ENCODE measurements around the gene ACSS2. TPM values are rescaled to one million over a fixed set of nuclear protein-coding genes. Genes with fewer than 3 reads are reported as not detected.
A peak's percentile ranks its signal among the peaks of the same experiment; 100 is the strongest.

Gene ACSS2
- total RNA-seq, 2 donors from 2014 or later, result 31.7 to 42.0 TPM

DNA sequence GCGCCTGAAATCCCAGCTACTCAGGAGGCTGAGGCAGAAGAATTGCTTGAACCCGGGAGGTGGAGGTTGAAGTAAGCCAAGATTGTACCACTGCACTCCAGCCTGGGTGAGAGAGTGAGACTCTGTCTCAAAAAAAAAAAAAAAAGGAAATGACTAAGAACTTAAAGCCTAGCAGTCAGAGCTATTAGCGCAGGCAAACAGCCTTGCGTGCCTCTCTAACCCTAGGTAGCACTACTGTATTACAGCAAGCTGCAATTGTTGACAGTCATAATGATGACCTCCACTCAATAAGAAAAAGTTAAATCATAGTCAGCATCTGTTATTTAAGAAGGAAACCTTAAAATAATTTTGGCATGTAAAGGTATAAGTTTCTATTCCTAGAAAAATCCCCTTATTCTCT is 64.8 kb downstream of the ACSS2 start:
- Mint-ChIP-seq H3K9me3 (no peaks in the 10 kb centered on the region), H3K27me3 (no peaks in the 10 kb centered on the region), H3K4me3 (no peak overlapping the region), H3K36me3 (ENCODE audit: low read depth) (peaks cover 87% of the 10 kb centered on the region), H3K27ac (no peak overlapping the region), H3K4me1 (no peaks in the 10 kb centered on the region)
- no peak for ATAC-seq (replicated peaks)

DNA sequence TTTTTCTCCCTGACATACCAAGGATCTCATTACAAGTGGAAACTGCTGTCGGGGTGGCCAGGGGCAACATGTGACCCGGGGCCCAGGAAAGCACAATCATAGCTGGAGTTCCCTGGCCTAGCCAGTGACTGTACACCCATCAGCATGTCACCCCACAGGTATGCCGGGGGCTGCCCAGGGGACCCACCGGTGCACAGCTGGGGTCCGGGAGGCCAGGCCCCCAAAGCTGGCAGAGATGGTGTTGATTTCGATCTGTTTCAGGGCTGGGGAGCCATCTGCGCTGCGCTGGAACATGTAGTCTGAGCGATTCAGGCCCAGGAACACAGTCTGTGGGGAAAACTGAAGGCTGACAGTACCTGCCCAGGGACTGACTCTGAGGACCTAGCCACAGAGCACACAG is 65.9 kb downstream of the ACSS2 start:
- H3K4me1 Mint-ChIP-seq, result no peaks in the 10 kb centered on the region
- ATAC-seq (replicated peaks), result no peak
- peaks cover 82% of the 10 kb centered on the region for H3K36me3 Mint-ChIP-seq (ENCODE audit: low read depth)
- no peaks in the 10 kb centered on the region for H3K9me3 Mint-ChIP-seq
- no peaks in the 10 kb centered on the region for H3K27me3 Mint-ChIP-seq
- H3K4me3 Mint-ChIP-seq, result no peak overlapping the region
- H3K27ac Mint-ChIP-seq, result no peak overlapping the region

DNA sequence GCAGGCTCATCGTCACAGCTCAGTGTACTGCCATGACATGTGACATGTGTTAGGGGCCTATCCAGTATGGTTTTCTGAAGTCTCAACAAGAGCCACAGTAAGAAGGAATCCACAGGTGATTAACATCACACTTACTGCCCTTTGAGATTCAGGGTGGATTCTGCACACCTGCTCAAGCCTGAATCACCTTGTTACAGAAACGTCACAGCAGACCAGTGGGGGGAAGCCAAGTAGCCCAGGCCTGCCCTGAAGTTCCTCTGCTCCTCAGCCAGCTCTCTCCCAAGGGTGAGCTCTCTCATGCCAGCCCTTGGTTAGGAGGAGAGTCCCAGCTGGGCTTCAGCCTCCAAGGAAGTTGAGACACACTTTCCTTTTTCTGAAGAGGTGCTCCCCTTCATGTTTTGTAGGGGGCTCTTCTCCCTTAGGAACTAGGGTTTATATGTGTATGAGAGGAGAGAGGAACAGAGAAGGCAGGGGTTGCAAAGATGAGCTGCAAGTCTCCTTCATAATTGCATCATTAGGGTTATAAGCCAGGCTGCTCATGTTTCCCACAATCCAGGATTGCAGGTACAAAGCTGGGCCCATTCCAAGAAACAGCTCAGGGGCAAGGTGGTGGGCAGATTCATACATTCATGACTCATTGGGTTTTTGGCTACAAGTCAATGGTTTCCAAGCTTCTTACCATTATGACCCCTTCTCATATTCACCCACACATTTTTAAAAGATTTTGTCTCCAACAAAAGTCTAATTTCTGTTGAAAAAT is 67.6 kb downstream of the ACSS2 start:
- H3K27me3 Mint-ChIP-seq, result no peaks in the 10 kb centered on the region
- H3K27ac Mint-ChIP-seq, result no peak overlapping the region
- no peaks in the 10 kb centered on the region for H3K4me1 Mint-ChIP-seq
- peaks cover 80% of the 10 kb centered on the region for H3K36me3 Mint-ChIP-seq (ENCODE audit: low read depth)
- H3K9me3 Mint-ChIP-seq, result no peaks in the 10 kb centered on the region
- ATAC-seq (replicated peaks), result no peak
- H3K4me3 Mint-ChIP-seq, result no peak overlapping the region

DNA sequence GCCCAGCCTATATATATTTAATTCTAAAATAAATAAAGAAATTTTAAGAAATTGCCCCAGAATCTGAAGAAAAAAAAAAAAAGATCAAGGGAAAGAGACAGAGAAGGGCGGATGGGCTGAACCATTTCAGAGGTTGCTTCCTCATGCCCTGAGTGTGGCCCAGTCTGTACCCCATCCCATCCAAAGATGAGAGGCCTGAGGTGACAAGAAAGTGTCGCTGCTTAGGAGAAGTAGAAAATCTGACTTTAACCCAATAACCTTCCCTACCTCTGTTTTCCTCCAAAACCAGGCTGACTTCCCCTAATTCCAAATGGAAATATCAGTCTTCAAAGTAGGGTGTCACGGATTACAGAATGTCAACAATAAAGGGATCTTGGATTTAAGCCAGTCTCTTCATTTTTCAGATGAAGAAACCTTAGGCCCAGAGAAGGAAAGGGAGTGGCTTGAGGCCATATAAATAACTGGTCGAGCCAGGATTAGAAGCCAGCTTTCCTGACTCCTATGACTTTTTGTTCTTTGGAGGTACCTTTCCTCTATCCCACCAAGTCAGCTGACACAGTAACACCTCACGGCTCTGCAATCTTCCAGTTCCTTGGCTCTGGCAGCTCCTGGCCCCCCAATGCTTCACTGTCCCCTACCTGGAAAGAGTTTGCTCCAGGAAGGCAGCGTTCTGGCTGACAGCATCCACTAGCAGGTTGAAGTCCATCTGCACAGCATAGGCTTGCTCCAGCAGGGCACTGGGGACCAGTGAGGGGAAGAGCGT is 69.1 kb downstream of the ACSS2 start:
- Mint-ChIP-seq H3K4me1 (no peaks in the 10 kb centered on the region), H3K9me3 (no peaks in the 10 kb centered on the region), H3K27me3 (no peaks in the 10 kb centered on the region), H3K36me3 (ENCODE audit: low read depth) (peaks cover 80% of the 10 kb centered on the region), H3K4me3 (no peak overlapping the region), H3K27ac (peak overlapping the region; percentile 34)
- no peak for ATAC-seq (replicated peaks)

DNA sequence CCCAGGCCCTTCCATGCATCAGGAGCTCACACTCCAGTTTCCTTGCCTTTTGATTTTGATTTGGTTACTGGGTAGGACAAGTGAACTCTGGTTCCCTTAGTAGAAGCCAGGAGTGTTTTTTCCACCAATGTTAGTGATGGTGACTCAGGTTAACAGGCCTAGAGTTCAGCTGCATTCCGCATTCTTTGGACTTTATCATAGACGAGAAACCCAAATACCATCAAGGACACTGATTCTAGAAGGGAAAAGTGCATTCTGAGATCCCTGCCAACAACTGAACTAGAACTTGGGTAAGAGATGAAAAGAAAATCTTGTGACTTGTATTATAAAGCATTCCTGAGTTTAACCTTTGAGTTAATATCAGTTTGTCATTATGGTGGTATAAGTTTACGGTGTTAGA is 70.2 kb downstream of the ACSS2 start:
- Mint-ChIP-seq H3K9me3 (no peaks in the 10 kb centered on the region), H3K27me3 (no peaks in the 10 kb centered on the region), H3K36me3 (ENCODE audit: low read depth) (peaks cover 72% of the 10 kb centered on the region), H3K4me3 (no peak overlapping the region), H3K4me1 (no peaks in the 10 kb centered on the region), H3K27ac (no peak overlapping the region)
- ATAC-seq (replicated peaks), result no peak

DNA sequence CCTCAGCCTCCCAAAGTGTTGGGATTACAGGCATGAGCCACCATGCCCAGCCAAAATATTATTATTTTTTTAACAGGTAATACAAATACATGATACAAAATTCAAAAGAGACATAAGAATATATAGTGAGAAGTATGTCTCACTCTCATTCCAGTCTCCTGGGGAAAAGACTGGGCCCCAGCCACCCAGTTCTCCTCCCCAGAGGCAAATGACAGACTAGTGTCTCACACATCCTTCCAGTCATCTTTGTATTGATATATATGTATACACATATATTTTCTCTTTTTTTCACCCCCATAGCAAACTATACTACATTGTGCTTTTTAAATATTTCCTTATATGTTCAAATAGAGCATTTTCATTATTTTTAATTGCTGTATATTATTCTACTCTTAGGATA is 70.9 kb downstream of the ACSS2 start:
- H3K9me3 Mint-ChIP-seq, result no peaks in the 10 kb centered on the region
- H3K4me3 Mint-ChIP-seq, result no peak overlapping the region
- no peaks in the 10 kb centered on the region for H3K27me3 Mint-ChIP-seq
- no peaks in the 10 kb centered on the region for H3K4me1 Mint-ChIP-seq
- no peak overlapping the region for H3K27ac Mint-ChIP-seq
- peak; percentile 37 for ATAC-seq (replicated peaks)
- H3K36me3 Mint-ChIP-seq (ENCODE audit: low read depth), result peaks cover 65% of the 10 kb centered on the region

DNA sequence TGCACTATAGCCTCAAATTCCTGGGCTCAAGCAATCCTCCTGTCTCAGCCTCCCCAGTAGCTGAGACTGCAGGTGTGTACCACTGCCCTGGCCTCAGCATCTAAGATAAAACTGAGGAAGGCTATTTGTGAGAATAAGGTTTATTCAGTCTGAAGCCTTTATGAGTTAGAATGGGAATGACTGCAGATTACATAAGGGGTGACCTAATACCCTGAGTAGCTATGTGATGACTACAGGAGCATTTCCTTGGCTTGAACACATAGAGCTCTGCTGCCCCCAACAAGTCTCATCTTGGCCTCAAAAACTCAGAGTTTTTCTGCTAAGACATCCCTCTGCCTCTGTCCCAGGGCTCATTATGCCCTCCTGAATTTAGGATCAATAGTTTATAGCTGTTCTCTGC is 71.6 kb downstream of the ACSS2 start:
- peak; percentile 59 for ATAC-seq (replicated peaks)
- Mint-ChIP-seq H3K36me3 (ENCODE audit: low read depth) (peaks cover 58% of the 10 kb centered on the region), H3K4me1 (no peaks in the 10 kb centered on the region), H3K27me3 (no peaks in the 10 kb centered on the region), H3K27ac (no peak overlapping the region), H3K4me3 (no peak overlapping the region), H3K9me3 (no peaks in the 10 kb centered on the region)

DNA sequence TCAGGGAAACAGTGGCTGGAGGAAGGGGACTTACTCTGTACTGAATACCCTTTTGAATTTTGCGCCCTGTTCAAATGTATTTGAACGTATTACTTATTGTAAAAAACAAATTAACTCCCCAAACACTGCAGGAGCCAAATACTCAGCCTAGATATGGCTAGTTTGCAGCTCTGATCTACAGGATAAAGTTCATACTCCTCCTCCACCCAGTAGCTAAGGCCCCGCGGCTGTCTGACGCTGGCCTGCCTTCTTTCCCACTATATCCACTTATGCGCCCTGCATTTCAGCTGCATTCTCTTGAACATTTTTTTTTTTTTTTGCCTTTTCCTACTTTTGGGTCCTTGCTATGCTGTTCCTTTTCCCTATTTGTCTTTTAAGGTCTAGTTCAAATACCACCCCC is 72.7 kb downstream of the ACSS2 start:
- ATAC-seq (replicated peaks), result no peak
- Mint-ChIP-seq H3K4me3 (no peak overlapping the region), H3K9me3 (no peaks in the 10 kb centered on the region), H3K27me3 (no peaks in the 10 kb centered on the region), H3K4me1 (no peaks in the 10 kb centered on the region), H3K27ac (no peak overlapping the region), H3K36me3 (ENCODE audit: low read depth) (peaks cover 47% of the 10 kb centered on the region)

DNA sequence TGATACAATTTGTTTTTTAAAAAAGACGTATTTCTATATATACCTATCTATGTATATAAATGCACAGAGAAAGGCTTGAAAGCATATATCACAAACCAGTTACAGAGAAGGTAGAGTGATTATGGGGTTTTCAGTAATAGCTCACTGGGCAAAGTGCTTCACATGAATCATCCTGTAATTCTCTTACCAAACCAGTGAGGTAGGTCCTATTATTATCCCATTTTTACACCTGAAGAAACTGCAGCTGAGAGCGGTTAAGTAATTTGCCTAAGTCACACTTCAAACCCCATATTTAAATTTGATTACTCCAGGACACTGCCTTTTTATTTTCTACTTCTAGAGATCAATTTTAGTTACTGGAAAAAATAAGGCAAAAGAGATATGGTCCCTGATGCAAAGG is 74.8 kb downstream of the ACSS2 start:
- Mint-ChIP-seq H3K27me3 (no peaks in the 10 kb centered on the region), H3K27ac (no peak overlapping the region), H3K4me3 (no peak overlapping the region), H3K4me1 (peaks cover 9% of the 10 kb centered on the region), H3K36me3 (ENCODE audit: low read depth) (peaks cover 42% of the 10 kb centered on the region), H3K9me3 (no peaks in the 10 kb centered on the region)
- no peak for ATAC-seq (replicated peaks)

DNA sequence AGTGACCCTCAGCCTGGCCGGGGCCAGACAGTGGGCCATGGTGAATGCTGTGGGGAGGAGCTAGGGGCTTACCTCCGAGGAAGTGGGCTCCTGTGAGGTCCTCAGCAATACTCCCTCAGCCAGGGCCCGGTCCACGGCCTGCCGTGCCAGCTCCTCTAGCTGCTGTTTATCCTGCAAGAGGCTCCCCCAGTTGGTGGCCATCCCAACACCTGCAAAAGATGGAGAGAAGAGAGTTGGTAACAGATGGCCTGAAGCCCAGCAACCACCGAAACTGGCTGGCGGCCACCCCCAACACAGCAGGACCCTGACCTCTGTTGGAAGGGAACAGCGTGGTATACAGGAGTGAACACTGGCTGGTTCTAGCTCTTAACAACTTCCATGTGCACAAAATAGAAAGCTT is 75.2 kb downstream of the ACSS2 start:
- H3K4me3 Mint-ChIP-seq, result no peak overlapping the region
- ATAC-seq (replicated peaks), result no peak
- no peaks in the 10 kb centered on the region for H3K9me3 Mint-ChIP-seq
- H3K36me3 Mint-ChIP-seq (ENCODE audit: low read depth), result peaks cover 38% of the 10 kb centered on the region
- H3K4me1 Mint-ChIP-seq, result peaks cover 13% of the 10 kb centered on the region
- no peak overlapping the region for H3K27ac Mint-ChIP-seq
- H3K27me3 Mint-ChIP-seq, result no peaks in the 10 kb centered on the region

DNA sequence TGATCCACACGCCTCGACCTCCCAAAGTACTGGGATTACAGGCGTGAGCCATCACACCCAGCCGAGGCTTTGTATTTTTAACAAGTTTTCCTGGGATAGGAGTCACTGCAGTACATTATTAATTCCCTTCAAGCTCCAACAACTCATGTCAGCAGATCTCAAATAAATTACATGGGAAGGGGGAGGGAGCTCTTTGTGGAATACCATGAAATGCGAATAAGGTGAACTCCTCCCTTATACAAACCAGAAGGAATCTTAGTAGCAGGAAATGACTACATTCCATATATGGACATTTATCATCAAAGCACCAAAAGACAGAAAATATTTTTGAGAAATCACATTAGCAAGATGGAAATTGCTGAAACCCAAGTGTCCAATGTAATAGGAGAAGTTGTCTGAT is 76.3 kb downstream of the ACSS2 start:
- no peaks in the 10 kb centered on the region for H3K27me3 Mint-ChIP-seq
- peaks cover 36% of the 10 kb centered on the region for H3K36me3 Mint-ChIP-seq (ENCODE audit: low read depth)

DNA sequence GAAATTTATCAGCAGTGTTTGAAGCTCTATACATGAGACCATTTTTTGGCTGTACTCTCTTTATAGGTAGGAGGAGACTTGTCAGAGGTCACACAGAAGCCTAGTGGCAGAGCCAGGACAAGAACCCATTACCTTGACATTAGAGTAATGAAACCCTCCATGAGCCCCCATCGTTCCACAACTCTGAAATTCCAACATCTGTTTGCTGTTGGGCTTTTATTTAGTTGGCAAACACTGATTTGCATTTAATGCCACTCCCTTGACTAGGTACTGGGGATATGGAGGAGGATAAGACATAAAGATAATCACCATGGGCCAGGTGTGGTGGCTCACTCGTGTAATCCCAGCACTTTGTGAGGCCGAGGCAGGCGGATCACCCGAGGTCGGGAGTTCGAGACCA is 77.5 kb downstream of the ACSS2 start:
- Mint-ChIP-seq H3K27me3 (no peaks in the 10 kb centered on the region), H3K9me3 (no peaks in the 10 kb centered on the region), H3K4me3 (peak overlapping the region; percentile 99), H3K4me1 (peaks cover 13% of the 10 kb centered on the region), H3K27ac (no peak overlapping the region), H3K36me3 (ENCODE audit: low read depth) (peaks cover 27% of the 10 kb centered on the region)
- no peak for ATAC-seq (replicated peaks)

More for the DNA sequence above, 76.3 kb downstream of the ACSS2 start:
- peaks cover 13% of the 10 kb centered on the region for H3K4me1 Mint-ChIP-seq
- no peak overlapping the region for H3K27ac Mint-ChIP-seq
- ATAC-seq (replicated peaks), result no peak
- no peak overlapping the region for H3K4me3 Mint-ChIP-seq
- no peaks in the 10 kb centered on the region for H3K9me3 Mint-ChIP-seq

DNA sequence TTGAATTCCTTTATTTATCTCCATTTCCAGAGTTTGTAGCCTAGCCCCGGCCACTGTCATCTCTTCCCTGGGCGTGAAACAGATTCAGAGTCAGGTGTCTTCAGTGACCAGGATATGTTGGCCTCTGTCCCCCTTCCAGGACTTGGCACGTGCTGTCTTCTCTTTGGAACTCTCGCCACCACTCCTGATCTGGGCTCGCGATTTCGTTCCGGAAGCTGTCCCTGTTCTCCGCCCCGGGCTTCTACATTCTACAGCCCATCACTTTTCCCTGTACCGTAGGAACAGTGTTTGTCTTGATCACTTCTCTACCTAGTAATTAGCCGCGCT is 78.5 kb downstream of the ACSS2 start:
- Mint-ChIP-seq H3K27me3 (no peaks in the 10 kb centered on the region), H3K4me1 (peaks cover 13% of the 10 kb centered on the region), H3K27ac (peak overlapping the region; percentile 99), H3K9me3 (no peaks in the 10 kb centered on the region), H3K36me3 (ENCODE audit: low read depth) (peaks cover 18% of the 10 kb centered on the region), H3K4me3 (peak overlapping the region; percentile 99)
- ATAC-seq (replicated peaks), result no peak

DNA sequence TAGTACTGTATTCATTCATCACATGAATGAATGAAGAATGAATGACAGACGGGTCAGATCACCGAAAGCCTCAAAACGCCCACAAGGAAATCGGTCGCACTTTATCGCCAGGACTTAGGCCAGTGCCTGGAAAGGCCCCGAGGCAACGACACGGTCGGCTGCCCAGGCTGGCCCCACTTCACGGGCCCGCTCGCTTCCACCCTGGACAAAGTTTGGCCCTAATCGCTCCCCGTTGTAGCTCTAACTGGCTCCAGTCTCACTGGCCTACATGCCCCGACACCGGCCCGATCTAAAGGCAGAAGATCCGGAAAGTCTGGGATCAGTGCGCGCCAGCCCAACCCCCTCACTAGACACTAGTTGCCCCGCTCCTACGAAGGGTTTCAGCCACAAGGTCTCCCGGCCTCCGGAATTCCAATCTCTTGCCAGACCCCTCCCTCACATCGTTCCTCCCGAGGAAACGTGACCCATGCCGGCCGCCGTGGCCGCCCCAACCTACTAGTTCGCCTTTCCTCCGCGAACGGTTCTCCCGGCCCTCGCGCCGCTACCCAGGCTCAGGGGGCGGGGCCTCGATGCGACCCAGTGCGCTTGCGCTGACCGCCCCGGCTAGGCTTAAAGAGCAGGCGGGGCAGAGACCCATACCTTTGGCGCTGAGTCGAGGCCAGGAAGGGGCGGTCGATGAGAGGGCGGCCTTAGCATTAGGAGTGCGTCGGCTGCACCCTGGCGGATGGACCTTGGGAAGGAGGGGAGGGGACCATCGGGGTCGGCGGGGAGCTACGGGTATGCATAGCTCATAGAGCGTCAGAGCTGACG is 79.0 kb downstream of the ACSS2 start, which contains the start of the genes GSS and MYH7B:
Gene GSS, minus strand, starts transcription at position 576 of the 810 bp plus-strand sequence. CDS start 3,954 bp downstream, outside the sequence.
Gene MYH7B, plus strand, starts transcription at position 638 of the 810 bp plus-strand sequence. CDS start 22,138 bp downstream, outside the sequence.
- Mint-ChIP-seq H3K9me3 (no peaks in the 10 kb centered on the region), H3K27me3 (no peaks in the 10 kb centered on the region), H3K36me3 (ENCODE audit: low read depth) (peaks cover 12% of the 10 kb centered on the region), H3K4me3 (peak within 1 kb of the TSS; percentile 99), H3K4me1 (peaks cover 13% of the 10 kb centered on the region), H3K27ac (peak within 1 kb of the TSS; percentile 99)
- ATAC-seq (replicated peaks), result peak; percentile 95

Data from activated T-helper 17 cell treated with anti-CD3 and anti-CD28 coated beads, Interleukin-2, amount 50 U/mL, for 72 hours (primary cell).